ENCODE measurements around the gene MID1. TPM values are rescaled to one million over a fixed set of nuclear protein-coding genes. Genes with fewer than 3 reads are reported as not detected.

The MID1 gene
- total RNA-seq, 4 donors from 2014 or later = 19.6 to 40.4 (median 29.9) TPM

GRCh38 chrX:10450229-10450958, 170.0 kb downstream of the MID1 start:
- no peaks in the 10 kb centered on the region for H3K27me3 ChIP-seq
- H3K36me3 ChIP-seq = peaks cover 0 to 11% (median 0%) of the 10 kb centered on the region in 3 donors
- no peak for TF ChIP-seq POLR2A (IDR thresholded peaks at IDR 0.05)
- no peak for TF ChIP-seq CTCF (IDR thresholded peaks at IDR 0.05)
- no peak for DNase-seq
- no peak overlapping the region for H3K4me3 ChIP-seq
- no peak overlapping the region for H3K27ac ChIP-seq
- H3K9me3 ChIP-seq = no peaks in the 10 kb centered on the region
- no peaks in the 10 kb centered on the region for H3K4me1 ChIP-seq

GRCh38 chrX:10447564-10448214, 172.7 kb downstream of the MID1 start:
- no peak for DNase-seq
- Histone ChIP-seq H3K4me3 (no peak overlapping the region), H3K4me1 (no peaks in the 10 kb centered on the region), H3K27me3 (no peaks in the 10 kb centered on the region), H3K9me3 (no peaks in the 10 kb centered on the region), H3K36me3 (peaks cover 0 to 8% (median 0%) of the 10 kb centered on the region in 3 donors), H3K27ac (no peak overlapping the region)
- TF ChIP-seq POLR2A (IDR thresholded peaks at IDR 0.05) = no peak
- no peak for TF ChIP-seq CTCF (IDR thresholded peaks at IDR 0.05)

- H3K27me3 ChIP-seq = no peaks in the 10 kb centered on the region
- H3K27ac ChIP-seq = no peak overlapping the region
- H3K36me3 ChIP-seq = peaks cover 0 to 2% (median 0%) of the 10 kb centered on the region in 3 donors
- H3K9me3 ChIP-seq = no peaks in the 10 kb centered on the region
- no peak overlapping the region for H3K4me3 ChIP-seq
- no peak for DNase-seq
- TF ChIP-seq POLR2A (IDR thresholded peaks at IDR 0.05) (no peak), CTCF (IDR thresholded peaks at IDR 0.05) (no peak)
- H3K4me1 ChIP-seq = no peaks in the 10 kb centered on the region
Measured at GRCh38 chrX:10444204-10444603, 176.2 kb downstream of the MID1 start.

GRCh38 chrX:10441464-10441863, 178.9 kb downstream of the MID1 start:
- Histone ChIP-seq H3K4me3 (no peak overlapping the region), H3K27ac (no peak overlapping the region), H3K36me3 (no peaks in the 10 kb centered on the region), H3K9me3 (no peaks in the 10 kb centered on the region), H3K27me3 (no peaks in the 10 kb centered on the region), H3K4me1 (no peaks in the 10 kb centered on the region)
- TF ChIP-seq POLR2A (IDR thresholded peaks at IDR 0.05) = no peak
- no peak for DNase-seq

GRCh38 chrX:10433296-10433965, 187.0 kb downstream of the MID1 start:
- Histone ChIP-seq H3K27me3 (no peaks in the 10 kb centered on the region), H3K4me3 (no peak overlapping the region), H3K9me3 (no peaks in the 10 kb centered on the region), H3K4me1 (no peaks in the 10 kb centered on the region), H3K36me3 (no peaks in the 10 kb centered on the region), H3K27ac (no peak overlapping the region)
- DNase-seq = no peak
- TF ChIP-seq POLR2A (IDR thresholded peaks at IDR 0.05) (no peak), CTCF (IDR thresholded peaks at IDR 0.05) (no peak)

GRCh38 chrX:10429908-10430307, 190.5 kb downstream of the MID1 start:
- no peak overlapping the region for H3K27ac ChIP-seq
- no peaks in the 10 kb centered on the region for H3K4me1 ChIP-seq
- H3K4me3 ChIP-seq = no peak overlapping the region
- H3K27me3 ChIP-seq = no peaks in the 10 kb centered on the region
- TF ChIP-seq POLR2A (IDR thresholded peaks at IDR 0.05) (no peak), CTCF (IDR thresholded peaks at IDR 0.05) (no peak)
- DNase-seq = no peak
- H3K36me3 ChIP-seq = no peaks in the 10 kb centered on the region
- no peaks in the 10 kb centered on the region for H3K9me3 ChIP-seq

Data from Peyer's patch (tissue), 4 donors.